ENCODE measurements around the gene CACNA1I.

CACNA1I gene

DNA sequence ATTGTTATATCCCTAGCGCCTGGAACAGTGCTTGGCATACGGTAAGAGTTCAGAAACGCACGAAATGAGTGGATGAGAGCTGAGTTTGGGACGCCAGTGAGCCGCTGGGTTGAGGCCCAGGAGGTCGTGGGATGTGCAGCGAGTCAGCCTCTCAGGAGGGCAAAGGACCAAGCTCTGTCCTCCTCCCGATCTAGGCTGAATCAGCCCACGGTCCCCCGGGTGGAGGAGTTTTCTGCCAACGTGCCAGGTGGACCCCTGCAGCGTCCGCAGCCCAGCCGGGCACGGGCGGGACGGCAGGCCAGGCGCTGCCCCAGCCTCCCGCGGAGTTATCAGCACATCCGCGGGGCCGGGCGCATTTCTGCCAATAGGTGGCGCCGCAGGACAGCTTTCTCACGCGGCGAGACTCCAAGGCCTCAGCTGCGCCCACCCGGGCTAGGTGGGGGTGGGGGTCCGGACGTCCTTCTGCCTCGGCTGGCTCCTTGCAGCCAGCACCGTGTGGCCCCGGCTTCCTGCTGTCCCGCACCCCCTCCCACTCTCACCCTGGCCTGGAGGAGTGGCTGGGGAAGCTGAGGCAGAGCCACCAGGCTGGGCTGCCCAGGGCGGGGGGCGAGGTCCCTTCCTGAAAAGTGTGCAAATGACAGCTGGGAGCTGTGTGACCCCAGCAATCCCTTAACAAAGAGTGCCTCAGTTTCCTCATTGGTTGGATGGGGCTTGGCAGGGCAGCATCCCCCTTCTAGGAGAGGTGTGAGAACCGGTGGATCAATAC lies 35.8 kb upstream of the CACNA1I start:
- peak; percentile 70 to 98 (median 87) for DNase-seq
- intact Hi-C loops (cut with DNase I) = loop anchor here (5.0 kb wide), 2 partner anchors 503 to 813 kb away; partner anchors contain the start of gene ADSL

DNA sequence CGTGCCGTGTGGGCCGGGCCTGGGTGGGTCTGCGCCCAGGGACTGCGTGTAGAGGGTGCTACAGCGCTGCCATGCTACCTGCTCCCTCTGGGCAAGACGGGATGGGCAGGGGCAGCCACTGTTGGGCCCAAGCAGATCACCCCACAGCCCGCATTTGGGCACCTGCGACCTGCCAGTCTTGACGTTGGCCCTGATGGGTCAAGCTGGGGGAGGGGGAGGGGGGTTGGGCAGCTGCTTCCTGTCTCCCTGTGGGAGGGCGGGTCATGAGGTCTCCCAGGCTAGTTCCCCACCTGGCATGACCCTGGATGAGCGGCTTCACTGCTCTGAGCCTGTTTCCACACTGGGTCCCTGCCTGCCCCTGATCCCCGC lies 35.2 kb upstream of the CACNA1I start:
- DNase-seq = peak in 3 of 10 donors; percentile 64 to 83 (median 67)
- intact Hi-C loops (cut with DNase I) = loop anchor here (5.0 kb wide), 1 partner anchor 502 kb away; no protein-coding TSS in a partner anchor

DNA sequence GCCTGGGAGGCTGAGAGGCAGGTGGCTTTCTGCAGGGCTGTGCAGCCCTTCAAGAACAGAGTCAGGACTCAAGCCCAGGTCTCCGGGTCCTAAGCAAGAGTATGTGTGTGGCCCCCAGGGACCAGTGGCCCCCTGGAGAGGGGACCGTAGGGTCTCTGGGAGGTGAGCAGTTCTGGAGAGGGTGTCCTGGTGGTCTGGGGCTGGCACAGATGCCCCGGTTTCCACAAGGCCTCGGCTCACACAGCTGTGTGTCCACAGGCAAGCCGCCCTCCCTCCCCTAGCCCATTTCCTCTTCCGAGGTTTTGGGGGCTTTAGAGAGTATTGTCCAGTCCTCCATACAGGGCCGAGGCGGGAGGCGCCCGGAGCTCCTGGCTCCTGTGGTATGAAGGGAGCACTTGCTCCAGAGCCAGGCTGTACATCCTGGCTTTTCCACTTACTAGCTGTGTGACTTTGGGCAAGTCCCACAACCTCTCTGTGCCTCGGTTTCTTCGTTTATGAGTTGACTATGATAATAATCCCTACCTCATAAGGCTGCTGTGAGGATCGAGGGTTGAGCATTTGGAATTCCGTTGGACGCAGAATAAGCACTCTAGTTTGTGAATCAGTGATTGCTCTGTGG lies 34.6 kb upstream of the CACNA1I start:
- intact Hi-C loops (cut with DNase I) = loop anchor here (5.0 kb wide), 1 partner anchor 501 kb away; no protein-coding TSS in a partner anchor
- DNase-seq = peak in 1 of 10 donors; percentile 72

DNA sequence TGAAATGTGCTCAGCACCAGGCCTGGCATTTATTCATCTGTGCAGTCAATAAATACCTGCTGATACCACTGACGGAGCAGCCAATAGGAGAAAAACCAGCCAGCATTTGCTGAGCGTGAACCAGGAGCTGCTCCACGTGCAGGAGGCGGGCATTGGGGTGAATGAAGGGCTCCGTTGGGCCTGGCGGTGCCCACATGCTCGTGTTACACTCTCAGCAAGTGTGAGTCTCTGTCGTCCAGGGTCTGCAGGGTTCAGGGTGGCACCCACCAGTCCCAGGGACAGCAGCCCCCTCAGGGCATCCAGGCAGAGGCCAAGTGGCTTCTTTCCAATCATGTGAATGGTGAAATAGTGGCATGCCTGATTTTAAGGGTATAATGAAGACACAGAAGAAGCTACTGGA lies 33.8 kb upstream of the CACNA1I start:
- peak in 1 of 10 donors; percentile 60 for DNase-seq
- intact Hi-C loops (cut with DNase I) = loop anchor here (5.0 kb wide), 1 partner anchor 501 kb away; no protein-coding TSS in a partner anchor

DNA sequence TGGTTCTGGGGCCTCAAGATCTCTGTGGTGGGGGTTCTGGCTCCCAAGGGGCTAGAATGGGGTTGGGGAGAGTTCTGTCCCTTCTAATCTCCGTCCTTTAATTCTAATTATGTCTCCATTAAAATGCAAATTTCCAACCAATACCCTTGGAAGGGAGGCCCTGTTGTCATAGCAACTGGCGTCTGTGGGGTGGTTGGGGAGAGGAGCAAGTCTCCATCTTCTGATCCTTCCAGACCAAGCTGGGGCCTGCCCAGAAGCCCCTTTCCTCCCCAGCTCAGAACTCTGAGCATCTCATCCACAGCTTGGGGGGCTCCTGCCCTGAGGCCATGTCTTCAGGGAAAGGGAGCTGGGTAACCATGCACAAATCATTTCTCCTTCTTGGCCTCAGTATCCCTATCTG lies 32.6 kb upstream of the CACNA1I start:
- intact Hi-C loops (cut with DNase I) = loop anchor here (5.0 kb wide), 1 partner anchor 499 kb away; no protein-coding TSS in a partner anchor
- DNase-seq = peak in 1 of 10 donors; percentile 69

DNA sequence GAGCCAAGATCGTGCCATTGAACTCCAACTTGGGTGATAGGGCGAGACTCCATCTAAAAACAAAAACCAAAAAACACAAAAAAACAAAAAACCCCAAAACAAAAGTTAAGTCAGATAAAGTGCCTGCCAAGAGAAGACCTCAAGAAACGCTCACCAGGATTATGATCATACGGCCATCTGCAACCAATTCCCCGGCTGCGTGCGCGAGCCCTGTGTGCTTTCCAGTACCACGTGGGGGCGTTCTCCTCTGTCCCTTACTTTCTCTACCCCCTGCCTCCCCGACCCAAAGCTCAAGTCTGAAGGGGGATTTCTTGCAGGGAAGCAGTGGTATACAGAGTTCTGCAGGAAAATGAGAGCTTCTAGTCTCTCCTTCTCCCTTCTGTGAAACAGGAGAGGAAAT lies 27.5 kb upstream of the CACNA1I start:
- intact Hi-C loops (cut with DNase I) = no loop called here
- peak in 4 of 10 donors; percentile 49 to 91 (median 66) for DNase-seq

DNA sequence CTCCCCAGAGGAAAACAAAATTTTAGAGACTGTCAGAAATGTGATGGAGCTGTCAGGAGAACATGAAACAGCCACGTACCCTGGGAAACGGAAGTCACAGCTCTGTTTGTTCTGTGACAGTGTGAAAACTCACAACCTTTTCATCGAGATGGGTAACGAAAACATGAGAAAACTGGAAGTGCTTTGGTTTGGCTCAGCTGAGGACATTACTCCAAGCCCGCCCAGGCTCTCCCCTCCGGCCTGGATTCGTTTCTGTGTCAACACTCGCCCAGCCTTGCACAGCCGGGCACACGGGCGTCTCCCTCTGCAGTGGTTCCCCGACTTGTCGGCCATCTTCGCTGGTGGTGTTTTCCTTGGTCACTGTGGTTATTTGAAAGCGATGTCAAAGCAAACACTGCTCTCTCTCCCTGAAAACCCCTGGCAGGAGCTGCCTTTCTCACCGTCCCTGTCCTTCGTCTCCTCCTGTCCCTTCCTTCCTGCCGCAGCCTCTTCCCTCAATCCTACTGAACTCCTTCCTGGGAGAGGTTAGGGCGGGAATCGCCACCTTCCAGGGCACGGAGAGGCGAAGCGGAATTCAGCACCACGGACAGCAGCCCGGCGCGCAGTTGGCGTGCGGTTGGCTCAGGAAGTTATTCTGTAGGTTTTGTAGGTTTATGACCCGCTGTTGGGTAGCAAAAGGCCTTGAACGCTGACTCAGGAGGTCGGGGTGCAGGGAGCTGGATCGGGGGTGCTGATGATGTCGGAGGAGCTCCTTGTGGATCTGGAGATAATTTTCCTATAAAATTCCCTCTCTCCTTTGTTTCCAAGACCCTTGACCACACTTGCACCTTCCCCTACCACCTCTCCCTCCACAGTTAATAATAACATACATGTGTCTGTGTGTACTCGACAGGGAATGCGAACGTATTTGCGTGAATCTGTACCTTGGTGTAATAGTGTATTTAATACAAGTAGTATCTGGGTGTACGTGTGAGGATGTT lies 24.9 kb upstream of the CACNA1I start:
- DNase-seq = peak in 1 of 10 donors; percentile 52
- intact Hi-C loops (cut with DNase I) = no loop called here

DNA sequence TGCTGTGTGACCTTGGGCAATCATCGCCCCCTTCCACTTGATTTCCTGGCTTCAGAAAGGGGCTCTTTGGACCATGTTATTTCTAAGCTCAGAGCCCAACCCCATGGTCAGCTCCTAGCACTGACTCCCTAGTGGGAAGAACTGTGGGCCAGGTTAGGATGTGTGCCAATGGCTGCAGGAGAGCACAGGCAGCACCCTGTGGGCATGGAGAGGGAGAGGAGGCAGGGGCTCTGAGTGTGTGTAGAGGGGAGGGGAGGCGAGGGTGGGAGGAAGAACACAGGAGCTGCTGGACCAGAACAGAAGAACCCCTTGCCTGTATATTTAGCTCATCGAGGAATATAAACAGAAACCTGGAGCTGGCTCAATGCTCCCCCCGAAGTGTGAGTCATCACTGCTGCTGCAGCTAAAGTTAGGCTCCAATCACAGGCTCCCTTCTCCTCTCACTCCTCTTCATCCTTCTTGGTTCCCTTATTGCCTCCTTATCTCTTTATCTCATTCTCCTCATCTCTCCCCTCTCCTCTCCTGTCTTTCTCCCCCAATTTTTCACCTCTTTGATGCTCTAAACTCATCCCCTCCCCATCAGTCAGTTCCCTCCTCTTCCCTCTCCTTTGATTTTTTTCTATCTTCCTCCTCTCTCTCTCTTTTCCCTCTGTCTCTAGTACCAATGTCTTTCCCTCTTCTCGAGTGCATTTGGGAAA lies 23.5 kb upstream of the CACNA1I start:
- peak in 7 of 10 donors; percentile 36 to 93 (median 65) for DNase-seq
- intact Hi-C loops (cut with DNase I) = no loop called here

DNA sequence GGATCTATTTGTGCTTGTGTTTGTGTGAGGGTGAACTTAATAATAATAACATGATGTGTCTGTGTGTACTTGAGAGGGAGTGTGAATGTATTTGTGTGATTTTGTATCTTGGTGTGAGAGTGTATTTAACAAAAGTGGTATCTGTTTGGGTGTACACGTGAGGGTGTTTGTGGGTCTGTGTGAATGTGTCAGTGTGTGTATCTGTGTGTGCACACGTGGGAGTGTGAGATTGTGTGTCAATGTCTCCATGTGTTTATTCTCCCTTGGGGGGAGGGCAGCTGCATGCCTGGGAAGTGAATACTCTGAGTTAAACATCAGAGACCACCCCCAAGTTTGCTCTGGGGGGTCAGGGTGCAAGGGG lies 23.0 kb upstream of the CACNA1I start:
- no peak for DNase-seq
- intact Hi-C loops (cut with DNase I) = no loop called here

DNA sequence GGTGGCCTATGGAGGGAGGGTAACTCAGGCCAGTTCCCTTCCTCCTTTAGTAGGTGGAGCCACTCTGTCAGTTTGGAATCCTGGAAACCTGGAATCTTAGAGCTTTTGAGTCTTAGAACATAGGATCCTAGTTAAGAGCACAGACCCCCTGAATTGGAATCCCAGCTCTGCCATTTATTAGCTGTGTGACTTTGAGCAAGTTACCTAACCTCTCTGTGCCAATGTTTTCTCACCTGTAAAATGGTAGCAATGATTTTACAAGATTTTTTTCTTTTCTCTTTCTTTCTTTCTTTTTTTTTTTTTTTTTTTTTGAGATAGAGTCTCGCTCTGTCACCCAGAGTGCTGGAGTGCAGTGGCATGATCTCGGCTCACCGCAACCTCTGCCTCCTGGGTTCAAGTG lies 17.1 kb upstream of the CACNA1I start:
- intact Hi-C loops (cut with DNase I) = no loop called here
- DNase-seq = no peak

DNA sequence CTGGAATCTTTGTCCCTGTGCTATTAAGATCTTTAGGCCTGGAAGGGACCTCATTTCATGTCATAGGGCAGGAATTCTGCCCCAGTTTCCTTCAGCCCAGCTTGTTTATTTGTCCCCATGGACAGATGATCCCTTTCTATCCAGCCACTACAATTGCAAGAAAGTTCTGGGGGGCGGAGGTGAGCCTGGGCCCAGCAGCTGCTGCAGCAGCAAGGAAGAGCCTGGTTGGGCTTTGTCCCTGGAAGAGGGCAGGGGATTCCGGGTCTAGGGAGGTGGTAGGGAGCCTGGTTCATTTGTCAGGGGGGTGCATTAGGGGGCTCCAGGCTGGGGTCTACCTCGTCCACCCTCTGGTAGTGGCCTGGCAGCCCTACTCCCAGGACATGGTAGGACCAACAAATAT lies 16.4 kb upstream of the CACNA1I start:
- intact Hi-C loops (cut with DNase I) = no loop called here

DNA sequence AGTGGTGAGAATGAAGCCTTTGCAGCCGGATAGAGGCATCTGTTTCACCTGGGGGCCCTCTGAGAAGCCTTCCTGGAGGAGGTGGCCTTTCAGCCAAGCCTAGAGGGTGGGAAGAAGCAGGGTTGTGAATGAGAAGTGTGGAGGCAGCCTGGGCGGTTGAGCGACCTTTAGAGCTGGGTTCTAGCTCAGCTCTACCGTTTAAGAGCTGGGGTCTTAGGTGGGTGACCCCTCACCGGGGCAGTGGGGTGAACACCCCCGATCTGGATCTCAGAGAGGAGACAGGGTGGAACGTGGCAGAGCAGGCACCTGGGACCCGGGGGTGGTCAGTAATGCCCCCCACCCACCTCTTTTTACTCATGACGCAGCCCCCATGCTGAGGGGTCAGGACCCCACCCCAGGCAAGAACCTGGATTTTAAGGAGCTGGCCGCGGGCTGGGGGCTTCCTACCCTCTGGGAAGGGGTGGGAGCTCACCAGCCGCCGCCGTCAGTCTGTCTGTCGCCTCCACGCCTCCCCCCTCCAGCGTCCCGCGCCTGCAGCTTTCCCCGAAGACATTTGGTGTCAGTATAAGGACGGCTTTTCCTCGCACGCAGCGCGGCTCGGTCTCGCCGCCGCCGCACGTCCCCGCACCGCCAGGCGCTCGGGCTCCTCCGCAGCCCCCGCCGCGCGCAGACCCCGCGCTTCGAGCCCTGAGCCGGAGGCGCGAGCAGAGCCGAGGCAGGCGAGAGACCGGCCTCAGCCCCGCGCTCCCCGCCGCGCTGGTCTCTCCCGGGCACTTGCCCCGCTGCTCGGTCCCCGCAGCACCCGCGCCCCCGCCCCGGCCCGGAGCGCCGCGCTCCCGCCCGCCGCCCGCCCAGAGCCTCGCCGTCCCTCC lies 13.3 kb upstream of the CACNA1I start:
- intact Hi-C loops (cut with DNase I) = loop anchor here (5.0 kb wide), 1 partner anchor 465 kb away; no protein-coding TSS in a partner anchor
- DNase-seq = peak in 8 of 10 donors; percentile 35 to 95 (median 66)

More for the DNA sequence above, 16.4 kb upstream of the CACNA1I start:
- no peak for DNase-seq

DNA sequence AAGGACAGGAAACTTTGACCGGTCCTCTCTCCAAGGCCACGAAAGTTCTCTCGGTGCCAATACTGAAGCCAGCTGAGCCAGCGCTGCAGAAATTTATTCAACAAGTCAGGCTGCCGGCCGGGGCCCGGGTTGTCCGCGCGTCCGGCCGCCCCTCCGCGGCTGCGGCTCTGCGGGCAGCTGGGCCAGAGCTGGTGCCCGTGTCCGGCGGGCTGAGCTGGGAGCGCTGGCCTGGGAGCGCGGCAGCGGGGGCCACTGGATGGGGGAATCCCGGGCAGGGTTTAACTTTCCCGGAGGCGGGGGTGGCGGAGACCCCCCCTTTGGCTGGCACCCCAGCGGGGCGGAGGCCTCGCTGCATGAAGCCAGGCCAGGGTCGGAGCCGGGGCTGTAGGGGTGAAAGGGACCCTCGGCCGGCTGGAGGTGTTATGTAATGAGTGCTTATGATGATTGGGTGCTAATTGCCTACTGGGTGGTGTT lies 12.3 kb upstream of the CACNA1I start:
- DNase-seq = peak in 1 of 10 donors; percentile 76
- intact Hi-C loops (cut with DNase I) = loop anchor here (5.0 kb wide), 1 partner anchor 464 kb away; no protein-coding TSS in a partner anchor

DNA sequence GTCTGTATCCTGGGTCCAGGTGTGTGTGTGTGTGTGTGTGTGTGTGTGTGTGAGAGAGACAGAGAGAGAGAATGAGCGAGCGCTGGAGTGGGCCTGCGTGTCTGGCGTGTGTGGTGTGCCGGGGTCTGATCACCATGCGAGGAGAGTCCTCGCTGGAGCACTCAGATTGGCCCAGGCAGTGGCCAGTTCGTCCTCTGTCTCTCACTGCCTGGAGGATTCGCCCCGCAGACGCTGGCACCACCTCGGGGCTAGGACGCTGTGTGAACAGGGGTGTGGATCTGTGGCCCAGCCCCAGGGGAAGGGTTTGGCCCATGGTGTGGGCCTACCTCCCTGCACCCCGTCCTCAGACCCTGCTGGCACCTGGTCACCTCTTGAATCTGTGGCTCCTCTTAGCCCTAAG lies 11.6 kb upstream of the CACNA1I start:
- intact Hi-C loops (cut with DNase I) = loop anchor here (5.0 kb wide), 1 partner anchor 463 kb away; no protein-coding TSS in a partner anchor
- DNase-seq = peak in 1 of 10 donors; percentile 86

DNA sequence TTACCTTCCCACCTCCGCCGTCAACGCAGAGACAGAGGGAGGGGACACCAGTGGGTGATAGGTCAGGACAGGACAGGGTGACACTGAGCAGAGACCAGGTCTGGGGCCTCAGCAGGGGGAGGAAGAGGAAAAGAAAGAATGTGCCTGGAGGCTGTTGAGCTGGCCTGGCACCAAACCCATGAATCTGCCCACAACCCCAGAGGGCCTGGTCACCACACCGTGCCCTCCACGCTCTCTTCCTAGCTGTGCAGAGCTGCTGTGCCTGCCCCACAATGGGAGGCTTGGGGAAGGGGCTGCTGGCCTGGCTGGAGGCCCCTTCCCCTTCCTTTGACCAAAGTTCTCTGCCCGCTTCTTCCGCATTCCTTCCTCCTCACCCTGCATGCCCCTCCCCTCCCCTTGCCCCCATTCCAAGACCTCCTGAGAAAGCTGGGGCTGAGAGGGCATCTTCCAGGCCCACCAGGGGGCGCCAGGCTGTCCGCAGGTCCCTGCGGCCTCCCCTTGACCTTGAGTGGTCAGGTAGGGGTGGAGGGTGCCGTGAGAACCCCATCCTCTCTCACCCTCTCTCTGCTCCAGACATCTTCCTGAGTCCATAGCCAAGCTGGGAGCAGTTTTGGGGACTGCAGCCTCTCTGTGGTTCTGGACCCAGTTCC lies 11.0 kb upstream of the CACNA1I start:
- intact Hi-C loops (cut with DNase I) = loop anchor here (5.0 kb wide), 1 partner anchor 463 kb away; no protein-coding TSS in a partner anchor
- DNase-seq = no peak

DNA sequence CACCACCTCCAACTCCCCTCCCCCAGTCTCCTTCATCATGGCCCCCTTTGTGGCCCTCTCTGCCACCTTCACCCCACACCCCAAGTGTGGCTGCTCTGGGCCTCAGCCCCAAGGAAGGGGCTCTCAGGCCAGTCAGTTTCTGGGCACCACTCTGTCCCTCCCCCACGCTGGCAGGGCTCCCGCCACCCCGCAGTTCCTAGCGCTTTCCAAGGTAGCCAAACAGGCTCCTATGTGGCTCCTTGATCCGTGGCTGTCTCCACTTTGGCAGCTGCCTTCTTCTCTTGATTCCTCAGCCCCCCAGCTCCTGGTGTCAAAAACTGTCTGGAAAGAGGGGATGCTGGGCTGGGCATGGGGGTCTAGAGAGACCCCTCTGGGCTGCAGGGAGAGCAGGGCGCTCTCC lies 10.4 kb upstream of the CACNA1I start:
- no peak for DNase-seq
- intact Hi-C loops (cut with DNase I) = no loop called here

DNA sequence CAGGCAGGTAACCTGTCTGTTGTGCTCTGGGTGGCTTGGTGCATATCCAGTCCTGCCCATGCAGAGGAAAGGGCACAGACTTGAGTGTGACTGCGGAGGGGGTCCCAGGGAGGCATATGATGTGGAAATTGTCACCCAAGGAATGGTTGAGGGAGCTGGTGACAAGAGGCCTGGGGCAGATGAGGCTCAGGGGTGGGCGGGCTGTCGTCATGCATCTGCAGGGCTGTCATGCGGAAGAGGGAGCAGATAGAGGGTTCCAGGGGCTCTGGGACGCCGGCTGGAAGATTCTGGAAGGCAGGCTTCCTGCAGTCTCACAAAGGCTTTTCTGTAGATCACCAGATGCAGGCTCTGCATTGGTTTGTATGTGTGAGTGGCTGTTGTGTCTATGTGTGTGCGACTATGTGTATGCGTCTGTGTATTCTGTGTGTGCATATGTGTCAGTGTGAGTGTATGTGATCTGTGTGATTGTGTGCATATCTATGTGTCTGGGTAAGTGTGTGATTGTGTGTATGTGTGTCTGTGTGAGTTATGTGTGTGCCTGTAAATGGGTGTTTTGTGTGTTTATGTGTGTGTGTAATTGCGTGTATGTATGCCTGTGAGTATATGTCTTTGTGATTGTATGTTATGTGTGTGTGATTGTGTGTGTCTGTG lies 7.6 kb upstream of the CACNA1I start:
- no peak for DNase-seq
- intact Hi-C loops (cut with DNase I) = no loop called here
